Measurements from ENCODE around the gene SKOR1. TPM values are rescaled to one million over a fixed set of nuclear protein-coding genes. Genes with fewer than 3 reads are reported as not detected.

SKOR1 gene
- total and polyA plus RNA-seq, 2 experiments from 2014 or later = 0.23 to 0.52 TPM

DNA sequence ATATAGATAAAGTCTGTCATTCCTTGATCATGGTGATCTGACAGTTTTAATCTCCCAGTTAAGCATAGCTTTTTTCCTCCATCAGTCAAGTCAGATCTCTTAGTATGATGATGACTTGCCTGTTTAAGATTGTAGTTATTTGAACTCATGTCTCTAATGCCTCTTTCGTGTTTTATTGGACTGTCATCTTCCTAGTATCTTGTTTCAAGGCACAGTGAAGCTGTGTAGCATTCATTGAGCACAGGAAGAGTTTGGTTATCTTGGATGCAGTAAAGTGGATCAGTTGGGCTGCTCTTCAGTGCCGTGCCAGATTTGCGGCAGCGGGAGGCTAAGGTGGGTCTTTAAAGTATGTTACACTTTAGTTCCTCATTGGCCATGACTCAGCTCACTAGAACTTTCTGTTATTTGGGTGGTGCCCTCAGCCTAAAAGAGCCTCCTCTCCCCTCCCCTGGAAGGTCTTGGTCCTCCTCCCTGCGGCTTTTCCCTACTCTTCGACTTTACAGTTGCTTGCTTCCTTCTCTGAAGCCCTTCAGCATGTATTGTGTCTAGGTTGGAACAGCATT is 45.7 kb upstream of the SKOR1 start:
- no peak overlapping the region for H3K4me2 ChIP-seq
- no peaks in the 10 kb centered on the region for H3K9me3 ChIP-seq (ENCODE audit: low read depth)
- TF ChIP-seq EZH2 (IDR thresholded peaks at IDR 0.05; ENCODE audit: borderline replicate concordance) (no peak), EZH2phosphoT487 (IDR thresholded peaks at IDR 0.05; ENCODE audit: low read depth, severe bottlenecking, unreplicated experiment) (no peak)
- TF ChIP-seq, protein P1, sequence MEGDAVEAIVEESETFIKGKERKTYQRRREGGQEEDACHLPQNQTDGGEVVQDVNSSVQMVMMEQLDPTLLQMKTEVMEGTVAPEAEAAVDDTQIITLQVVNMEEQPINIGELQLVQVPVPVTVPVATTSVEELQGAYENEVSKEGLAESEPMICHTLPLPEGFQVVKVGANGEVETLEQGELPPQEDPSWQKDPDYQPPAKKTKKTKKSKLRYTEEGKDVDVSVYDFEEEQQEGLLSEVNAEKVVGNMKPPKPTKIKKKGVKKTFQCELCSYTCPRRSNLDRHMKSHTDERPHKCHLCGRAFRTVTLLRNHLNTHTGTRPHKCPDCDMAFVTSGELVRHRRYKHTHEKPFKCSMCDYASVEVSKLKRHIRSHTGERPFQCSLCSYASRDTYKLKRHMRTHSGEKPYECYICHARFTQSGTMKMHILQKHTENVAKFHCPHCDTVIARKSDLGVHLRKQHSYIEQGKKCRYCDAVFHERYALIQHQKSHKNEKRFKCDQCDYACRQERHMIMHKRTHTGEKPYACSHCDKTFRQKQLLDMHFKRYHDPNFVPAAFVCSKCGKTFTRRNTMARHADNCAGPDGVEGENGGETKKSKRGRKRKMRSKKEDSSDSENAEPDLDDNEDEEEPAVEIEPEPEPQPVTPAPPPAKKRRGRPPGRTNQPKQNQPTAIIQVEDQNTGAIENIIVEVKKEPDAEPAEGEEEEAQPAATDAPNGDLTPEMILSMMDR (IDR thresholded peaks at IDR 0.05; ENCODE audit: poor library complexity) = no peak
- DNase-seq (ENCODE audit: low spot score) = no peak
- WGBS (ENCODE audit: low lambda C conversion rate, missing lambda C conversion rate) = 61% methylated on average over 6 of the region's 6 CpGs
- no peaks in the 10 kb centered on the region for H3K27me3 ChIP-seq
- H3K27ac ChIP-seq = no peak overlapping the region
- no peaks in the 10 kb centered on the region for H3K9me2 ChIP-seq (replicated peaks; ENCODE audit: insufficient read depth)
- H4K20me1 ChIP-seq (ENCODE audit: insufficient read depth, poor library complexity, severe bottlenecking) = no peaks in the 10 kb centered on the region
- no peaks in the 10 kb centered on the region for H3K4me1 ChIP-seq (ENCODE audit: insufficient read depth)
- H3K36me3 ChIP-seq (replicated peaks; ENCODE audit: insufficient read depth, low read depth) = no peaks in the 10 kb centered on the region
- H3K4me3 ChIP-seq = no peak overlapping the region
- H3K79me2 ChIP-seq = no peaks in the 10 kb centered on the region
- no peak overlapping the region for H2AFZ ChIP-seq

DNA sequence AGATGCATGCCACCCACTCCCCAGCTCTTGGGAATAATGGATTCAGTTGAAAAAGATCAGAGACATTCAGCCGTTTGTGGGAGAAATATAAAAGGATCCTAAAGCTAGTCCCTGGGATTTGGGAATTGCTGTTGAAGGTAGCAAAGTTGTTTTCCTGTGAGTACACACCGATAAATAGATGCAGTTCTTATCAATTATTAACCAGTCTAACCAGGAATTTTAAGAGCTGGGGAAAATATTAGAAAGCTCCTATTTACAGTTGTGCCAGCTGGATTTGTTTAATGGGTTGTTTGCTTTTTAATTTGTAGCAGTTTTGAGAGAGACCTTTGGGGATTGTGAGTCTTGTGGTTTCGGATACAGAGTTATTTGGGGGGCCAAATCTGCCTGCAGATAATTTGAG is 44.2 kb upstream of the SKOR1 start:
- Histone ChIP-seq H3K9me2 (replicated peaks; ENCODE audit: insufficient read depth) (no peaks in the 10 kb centered on the region), H3K36me3 (replicated peaks; ENCODE audit: insufficient read depth, low read depth) (no peaks in the 10 kb centered on the region), H3K9me3 (ENCODE audit: low read depth) (no peaks in the 10 kb centered on the region), H3K27ac (no peak overlapping the region), H3K4me2 (no peak overlapping the region), H4K20me1 (ENCODE audit: insufficient read depth, poor library complexity, severe bottlenecking) (no peaks in the 10 kb centered on the region), H3K4me3 (no peak overlapping the region), H2AFZ (no peak overlapping the region), H3K27me3 (no peaks in the 10 kb centered on the region), H3K4me1 (ENCODE audit: insufficient read depth) (no peaks in the 10 kb centered on the region), H3K79me2 (no peaks in the 10 kb centered on the region)
- 74% methylated on average over 3 of the region's 3 CpGs for WGBS (ENCODE audit: low lambda C conversion rate, missing lambda C conversion rate)
- no peak for DNase-seq (ENCODE audit: low spot score)
- TF ChIP-seq EZH2phosphoT487 (IDR thresholded peaks at IDR 0.05; ENCODE audit: low read depth, severe bottlenecking, unreplicated experiment) = no peak

DNA sequence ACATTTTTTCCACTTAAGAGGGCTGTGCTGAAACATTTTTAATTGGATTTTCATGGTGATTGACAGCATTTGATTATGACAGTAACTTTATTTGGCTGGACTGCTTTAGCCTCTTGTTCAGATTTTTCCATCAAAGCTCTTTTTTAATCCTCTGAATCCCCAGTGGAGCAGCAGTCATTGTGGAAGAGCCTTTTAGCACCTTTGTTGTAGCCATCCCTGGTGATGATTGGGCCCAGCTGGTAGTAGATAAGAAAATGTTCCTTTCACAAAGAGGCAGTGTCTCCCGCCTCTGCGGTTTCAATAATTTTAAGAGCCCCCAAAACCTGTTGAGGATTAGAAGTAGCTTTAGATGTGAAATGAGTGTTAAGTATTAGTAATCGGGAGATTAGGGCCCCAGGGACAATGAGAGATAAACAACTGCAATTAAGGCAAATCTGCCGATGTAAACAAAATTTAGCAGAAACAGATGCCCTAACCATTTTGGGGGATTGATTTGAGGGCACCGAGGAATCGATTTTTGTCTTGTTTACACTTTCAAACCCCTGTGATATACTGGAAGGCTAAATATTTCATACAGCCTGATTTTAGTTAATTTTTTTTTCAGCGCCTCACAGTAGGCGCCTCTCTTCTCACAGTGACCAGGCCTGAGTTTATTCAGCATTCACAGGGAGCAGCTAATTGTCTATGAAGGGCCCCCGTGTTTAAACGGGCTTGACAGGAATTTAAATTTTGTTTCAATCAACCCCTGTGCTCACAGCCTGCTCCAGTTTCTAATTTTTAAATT is 43.2 kb upstream of the SKOR1 start:
- Histone ChIP-seq H3K27ac (no peak overlapping the region), H3K4me1 (ENCODE audit: insufficient read depth) (no peaks in the 10 kb centered on the region), H3K79me2 (no peaks in the 10 kb centered on the region), H3K9me2 (replicated peaks; ENCODE audit: insufficient read depth) (no peaks in the 10 kb centered on the region), H3K9me3 (ENCODE audit: low read depth) (no peaks in the 10 kb centered on the region), H3K36me3 (replicated peaks; ENCODE audit: insufficient read depth, low read depth) (no peaks in the 10 kb centered on the region), H4K20me1 (ENCODE audit: insufficient read depth, poor library complexity, severe bottlenecking) (no peaks in the 10 kb centered on the region), H3K27me3 (no peaks in the 10 kb centered on the region), H3K4me2 (no peak overlapping the region), H2AFZ (no peak overlapping the region), H3K4me3 (no peak overlapping the region)
- 45% methylated on average over 10 of the region's 10 CpGs for WGBS (ENCODE audit: low lambda C conversion rate, missing lambda C conversion rate)
- no peak for TF ChIP-seq EZH2 (IDR thresholded peaks at IDR 0.05; ENCODE audit: borderline replicate concordance)
- TF ChIP-seq EZH2phosphoT487 (IDR thresholded peaks at IDR 0.05; ENCODE audit: low read depth, severe bottlenecking, unreplicated experiment) = no peak
- TF ChIP-seq, protein P1 (IDR thresholded peaks at IDR 0.05; ENCODE audit: poor library complexity) = no peak
- DNase-seq (ENCODE audit: low spot score) = no peak

DNA sequence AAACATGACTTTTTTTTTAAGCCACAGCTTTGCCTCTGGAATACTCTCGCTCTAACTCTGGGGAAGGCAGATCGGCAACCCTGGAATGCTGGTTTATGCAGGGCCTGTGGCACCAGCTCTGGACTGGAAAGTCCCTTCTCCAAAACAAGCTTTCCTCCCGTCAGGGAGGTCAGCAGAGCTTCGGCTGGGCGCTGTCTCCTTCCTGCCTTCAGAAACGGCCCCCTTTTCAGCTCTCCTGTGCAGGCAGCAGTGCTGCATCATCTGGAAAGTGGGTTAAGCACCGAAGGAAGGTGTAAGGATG is 42.7 kb upstream of the SKOR1 start:
- Histone ChIP-seq H3K4me2 (no peak overlapping the region), H3K27ac (no peak overlapping the region), H3K9me3 (ENCODE audit: low read depth) (no peaks in the 10 kb centered on the region), H2AFZ (no peak overlapping the region), H3K4me1 (ENCODE audit: insufficient read depth) (no peaks in the 10 kb centered on the region), H3K9me2 (replicated peaks; ENCODE audit: insufficient read depth) (no peaks in the 10 kb centered on the region), H3K27me3 (no peaks in the 10 kb centered on the region), H3K79me2 (no peaks in the 10 kb centered on the region), H4K20me1 (ENCODE audit: insufficient read depth, poor library complexity, severe bottlenecking) (no peaks in the 10 kb centered on the region), H3K36me3 (replicated peaks; ENCODE audit: insufficient read depth, low read depth) (no peaks in the 10 kb centered on the region), H3K4me3 (no peak overlapping the region)
- TF ChIP-seq, protein P1 (IDR thresholded peaks at IDR 0.05; ENCODE audit: poor library complexity) = no peak
- 56% methylated on average over 7 of the region's 7 CpGs for WGBS (ENCODE audit: low lambda C conversion rate, missing lambda C conversion rate)
- no peak for DNase-seq (ENCODE audit: low spot score)
